Superior temporal gyrus (tissue), 1 donor: ENCODE results near the gene KRTAP10-3.
"Not testable (repeated sequence)": the region's sequence is repeated elsewhere in the genome, so short reads cannot be mapped to it uniquely, and the experiment has no call there.

Experiments used
- DNase-seq: peaks from one replicate; pipeline ENCODE4 v3.0.0-alpha.2; 2016; ENCODE audit errors: extremely low spot score

Gene KRTAP10-3

GRCh38 chr21:44590311-44590721 is 31.7 kb upstream of the KRTAP10-3 start:
- DNase-seq: no peak

DNA sequence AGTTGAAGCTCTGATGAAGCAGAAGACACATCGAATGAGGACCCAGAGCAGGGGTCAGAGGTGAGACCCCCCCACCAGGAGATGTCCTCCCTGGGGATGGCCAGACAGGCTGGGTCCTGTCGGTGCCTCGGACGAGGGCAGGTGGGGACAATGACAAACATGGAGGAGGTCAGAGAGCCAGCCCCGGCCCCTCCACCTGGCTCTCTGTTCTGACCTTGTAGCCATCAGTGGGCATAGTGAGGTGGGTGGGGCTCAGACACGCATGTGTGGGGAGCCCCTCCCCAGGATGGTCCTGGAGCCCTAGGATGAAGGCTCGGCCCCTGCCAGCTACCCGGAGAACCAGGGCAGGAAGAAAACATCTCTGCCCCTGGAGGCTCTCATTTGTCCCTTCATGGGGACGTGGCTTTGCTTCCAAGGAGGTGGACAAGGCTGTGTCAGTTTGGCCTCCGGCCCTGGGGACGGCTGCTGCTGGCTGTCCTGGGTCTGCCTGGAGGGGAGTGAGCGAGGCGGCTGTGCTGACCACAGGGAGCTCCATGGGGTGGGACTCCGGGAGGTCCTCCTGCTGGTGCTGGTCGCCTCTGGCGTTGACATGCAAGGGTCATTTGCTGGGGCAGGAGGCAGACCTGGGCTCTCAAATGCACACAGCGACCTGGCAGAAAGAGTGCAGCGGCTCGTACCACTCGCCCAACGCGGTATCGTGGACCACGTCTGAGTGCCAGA is 31.2 kb upstream of the KRTAP10-3 start:
- DNase-seq: no peak

- no peak for DNase-seq
Observed at GRCh38 chr21:44589094-44589493, 30.5 kb upstream of the KRTAP10-3 start.

- no peak for DNase-seq
Observed at GRCh38 chr21:44585892-44586291, 27.3 kb upstream of the KRTAP10-3 start.

DNA sequence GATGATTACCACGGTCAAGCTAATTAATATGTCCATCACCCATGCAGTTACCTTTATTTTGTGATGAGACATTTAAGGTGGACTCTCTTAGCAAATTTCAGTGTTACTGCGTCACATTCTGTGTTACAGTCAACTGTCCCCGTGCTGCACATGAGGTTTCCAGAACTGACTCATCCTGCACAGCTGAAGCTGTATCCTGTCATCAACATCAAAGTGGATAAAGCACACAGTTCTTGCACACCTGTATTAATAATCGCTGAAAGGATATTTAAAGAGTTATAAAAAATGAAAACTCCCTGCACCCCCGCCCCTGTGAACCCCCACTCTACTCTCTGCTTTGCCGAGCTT is 25.2 kb upstream of the KRTAP10-3 start:
- DNase-seq: no peak

- no peak for DNase-seq
Observed at GRCh38 chr21:44583089-44583799, 24.6 kb upstream of the KRTAP10-3 start.

GRCh38 chr21:44582055-44582454 is 23.5 kb upstream of the KRTAP10-3 start:
- no peak for DNase-seq

DNA sequence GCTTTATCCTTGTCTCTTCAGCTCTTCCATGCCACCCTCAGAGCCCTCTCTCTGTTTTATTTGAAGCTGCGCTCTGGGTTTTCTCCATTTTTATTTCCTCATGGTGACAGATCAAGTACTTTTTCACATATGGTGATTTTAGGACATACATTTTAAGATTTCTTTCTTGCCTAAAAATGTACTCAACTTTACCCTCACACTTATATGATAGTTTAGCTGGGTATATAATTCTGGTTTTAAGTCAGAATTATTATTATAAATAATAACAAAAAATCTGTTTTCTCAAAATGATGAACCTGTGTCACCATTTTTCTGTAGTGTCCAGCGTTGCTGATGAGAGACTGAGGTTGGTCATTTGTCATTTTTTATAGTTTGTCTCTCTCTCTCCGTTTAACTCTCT is 22.6 kb upstream of the KRTAP10-3 start:
- no peak for DNase-seq

GRCh38 chr21:44580231-44580821 is 21.7 kb upstream of the KRTAP10-3 start, which contains the start of gene KRTAP10-5:
Gene KRTAP10-5, minus strand, starts transcription at chr21:44580604. Its CDS starts 26 bp downstream, at chr21:44580578.
- DNase-seq: not testable (repeated sequence)

DNA sequence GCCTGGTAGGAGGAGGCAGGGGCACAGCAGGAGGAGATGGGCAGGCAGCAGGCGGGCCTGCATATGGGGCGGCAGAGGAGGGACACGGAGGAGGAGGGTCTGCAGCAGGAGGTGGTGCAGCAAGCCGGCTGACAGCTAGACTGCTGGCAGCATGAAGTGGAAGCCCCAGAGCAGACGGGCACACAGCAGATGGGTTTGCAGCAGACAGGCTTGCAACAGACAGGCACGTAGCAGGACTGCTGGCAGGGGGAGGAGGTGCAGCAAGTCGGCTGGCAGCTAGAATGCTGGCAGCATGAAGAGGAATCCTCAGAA is 21.2 kb upstream of the KRTAP10-3 start:
- no peak for DNase-seq

DNA sequence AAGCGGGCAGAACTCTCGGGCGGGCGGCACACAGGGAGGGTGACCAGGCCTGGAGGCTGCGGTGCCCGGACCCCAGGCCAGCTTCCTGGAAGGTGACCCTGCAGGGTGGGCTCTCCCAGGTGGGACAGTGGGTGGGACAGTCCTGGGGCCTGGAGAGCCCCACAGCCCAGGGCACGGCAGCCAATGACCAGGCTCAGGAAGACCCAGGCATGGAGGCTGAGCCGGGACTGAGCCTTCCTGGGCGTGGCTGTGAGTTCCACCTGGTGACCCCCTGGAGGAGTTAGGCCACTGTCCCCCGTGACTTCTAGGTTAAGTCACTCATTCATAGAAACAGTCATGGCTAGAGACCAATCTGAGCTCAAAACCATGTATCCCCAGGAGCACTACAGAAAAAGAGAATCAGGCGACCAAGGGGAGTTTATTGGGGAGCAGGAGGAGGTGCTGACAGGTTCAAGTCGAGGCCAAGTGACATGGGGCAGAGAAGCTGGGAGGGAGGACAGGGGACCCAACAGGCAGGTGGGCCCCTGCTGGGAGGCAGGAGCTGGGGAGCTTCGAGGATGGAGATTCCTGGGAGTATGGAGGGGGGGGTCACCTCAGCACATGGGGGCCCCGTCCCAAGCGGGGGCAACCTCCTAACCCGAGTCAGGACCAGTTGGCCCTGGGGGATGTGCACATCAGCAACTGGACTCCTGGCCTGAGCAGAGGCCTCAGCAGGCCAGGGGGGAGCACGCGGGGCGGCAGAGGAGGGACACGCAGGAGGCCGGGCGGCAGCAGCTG is 20.6 kb upstream of the KRTAP10-3 start:
- no peak for DNase-seq

DNA sequence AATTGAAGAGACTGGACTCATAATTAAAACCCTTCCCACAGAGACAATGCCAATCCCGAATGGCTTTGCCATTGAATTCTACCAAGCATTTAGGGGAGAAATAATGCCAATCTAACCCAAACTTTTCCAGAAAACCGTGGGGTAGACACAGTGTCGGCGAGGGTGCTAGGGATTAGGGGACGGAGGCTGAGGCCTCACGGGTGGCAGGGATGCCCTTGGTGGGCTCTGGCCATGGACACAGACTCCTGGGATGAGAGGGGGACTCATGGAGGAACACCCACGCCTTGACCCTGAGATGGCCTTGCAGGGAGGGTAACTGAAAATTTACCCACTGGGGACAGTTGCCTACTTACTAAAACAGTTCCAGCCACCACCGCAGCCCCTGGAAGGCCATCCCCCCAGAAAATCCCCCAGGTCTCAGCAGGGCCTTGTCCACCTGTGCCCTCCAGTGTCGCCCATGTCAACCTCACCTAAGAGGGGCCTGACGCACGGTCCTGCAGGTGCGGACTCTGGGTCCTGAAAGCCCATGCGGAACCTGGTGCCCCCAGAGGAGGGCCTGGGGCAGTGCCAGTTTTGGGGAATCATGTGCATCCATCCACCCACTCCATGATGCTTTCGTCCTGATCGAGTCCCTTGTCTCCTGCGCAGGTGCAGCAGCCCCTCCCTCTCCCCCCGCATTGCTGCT is 19.9 kb upstream of the KRTAP10-3 start:
- no peak for DNase-seq

- DNase-seq: no peak
Observed at GRCh38 chr21:44576025-44576420, 17.4 kb upstream of the KRTAP10-3 start.

GRCh38 chr21:44575307-44576024 is 16.9 kb upstream of the KRTAP10-3 start:
- no peak for DNase-seq

- no peak for DNase-seq
Observed at GRCh38 chr21:44574457-44575306, 16.1 kb upstream of the KRTAP10-3 start.

GRCh38 chr21:44573630-44574456 is 15.2 kb upstream of the KRTAP10-3 start, which contains the start of gene KRTAP10-4:
Gene KRTAP10-4, plus strand, starts transcription at chr21:44573729. Its CDS starts 30 bp downstream, at chr21:44573759.
- not testable (repeated sequence) for DNase-seq

- DNase-seq: peak; percentile 10
Observed at GRCh38 chr21:44572959-44573583, 14.5 kb upstream of the KRTAP10-3 start.
